Measurements from ENCODE around the gene PSEN2.

Gene PSEN2

DNA sequence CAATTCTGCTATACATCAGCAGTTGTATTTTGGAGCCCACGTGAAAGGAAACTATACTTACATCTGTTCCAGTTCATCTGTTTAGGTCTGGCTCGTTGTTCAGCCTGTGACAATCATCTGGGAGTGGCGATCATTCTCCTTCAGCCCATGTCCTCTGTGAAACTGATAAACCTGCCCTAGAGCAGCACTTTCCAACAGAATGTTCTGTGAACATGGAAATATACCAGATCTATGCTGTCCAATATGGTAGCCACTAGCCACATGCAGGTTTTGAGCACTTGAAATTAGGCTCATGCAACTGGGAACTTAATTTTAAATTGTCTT is 45.2 kb downstream of the PSEN2 start:
- TF ChIP-seq EP300 (IDR thresholded peaks at IDR 0.05; ENCODE audit: borderline replicate concordance): no peak
- no peak for TF ChIP-seq TEAD4 (IDR thresholded peaks at IDR 0.05)
- TF ChIP-seq YY1 (IDR thresholded peaks at IDR 0.05; ENCODE audit: low read depth): no peak
- no peak for TF ChIP-seq FOXM1 (IDR thresholded peaks at IDR 0.05; ENCODE audit: borderline replicate concordance, low read depth)
- no peak for TF ChIP-seq TCF12 (IDR thresholded peaks at IDR 0.05; ENCODE audit: low read depth)
- TF ChIP-seq, protein P1, sequence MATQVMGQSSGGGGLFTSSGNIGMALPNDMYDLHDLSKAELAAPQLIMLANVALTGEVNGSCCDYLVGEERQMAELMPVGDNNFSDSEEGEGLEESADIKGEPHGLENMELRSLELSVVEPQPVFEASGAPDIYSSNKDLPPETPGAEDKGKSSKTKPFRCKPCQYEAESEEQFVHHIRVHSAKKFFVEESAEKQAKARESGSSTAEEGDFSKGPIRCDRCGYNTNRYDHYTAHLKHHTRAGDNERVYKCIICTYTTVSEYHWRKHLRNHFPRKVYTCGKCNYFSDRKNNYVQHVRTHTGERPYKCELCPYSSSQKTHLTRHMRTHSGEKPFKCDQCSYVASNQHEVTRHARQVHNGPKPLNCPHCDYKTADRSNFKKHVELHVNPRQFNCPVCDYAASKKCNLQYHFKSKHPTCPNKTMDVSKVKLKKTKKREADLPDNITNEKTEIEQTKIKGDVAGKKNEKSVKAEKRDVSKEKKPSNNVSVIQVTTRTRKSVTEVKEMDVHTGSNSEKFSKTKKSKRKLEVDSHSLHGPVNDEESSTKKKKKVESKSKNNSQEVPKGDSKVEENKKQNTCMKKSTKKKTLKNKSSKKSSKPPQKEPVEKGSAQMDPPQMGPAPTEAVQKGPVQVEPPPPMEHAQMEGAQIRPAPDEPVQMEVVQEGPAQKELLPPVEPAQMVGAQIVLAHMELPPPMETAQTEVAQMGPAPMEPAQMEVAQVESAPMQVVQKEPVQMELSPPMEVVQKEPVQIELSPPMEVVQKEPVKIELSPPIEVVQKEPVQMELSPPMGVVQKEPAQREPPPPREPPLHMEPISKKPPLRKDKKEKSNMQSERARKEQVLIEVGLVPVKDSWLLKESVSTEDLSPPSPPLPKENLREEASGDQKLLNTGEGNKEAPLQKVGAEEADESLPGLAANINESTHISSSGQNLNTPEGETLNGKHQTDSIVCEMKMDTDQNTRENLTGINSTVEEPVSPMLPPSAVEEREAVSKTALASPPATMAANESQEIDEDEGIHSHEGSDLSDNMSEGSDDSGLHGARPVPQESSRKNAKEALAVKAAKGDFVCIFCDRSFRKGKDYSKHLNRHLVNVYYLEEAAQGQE (IDR thresholded peaks at IDR 0.05; ENCODE audit: low read depth): no peak
- no peak for TF ChIP-seq CEBPB (IDR thresholded peaks at IDR 0.05)
- TF ChIP-seq EGR1 (IDR thresholded peaks at IDR 0.05): no peak
- TF ChIP-seq RAD21 (IDR thresholded peaks at IDR 0.05; ENCODE audit: low read depth): no peak
- TF ChIP-seq CREB1 (IDR thresholded peaks at IDR 0.05; ENCODE audit: low read depth): no peak
- no peak for TF ChIP-seq ZBTB7A (IDR thresholded peaks at IDR 0.05; ENCODE audit: low read depth)
- TF ChIP-seq NFIC (IDR thresholded peaks at IDR 0.05): no peak
- TF ChIP-seq TAF1 (IDR thresholded peaks at IDR 0.05; ENCODE audit: low read depth): no peak
- TF ChIP-seq, protein P2, sequence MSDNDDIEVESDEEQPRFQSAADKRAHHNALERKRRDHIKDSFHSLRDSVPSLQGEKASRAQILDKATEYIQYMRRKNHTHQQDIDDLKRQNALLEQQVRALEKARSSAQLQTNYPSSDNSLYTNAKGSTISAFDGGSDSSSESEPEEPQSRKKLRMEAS (IDR thresholded peaks at IDR 0.05): no peak
- TF ChIP-seq, protein P3, sequence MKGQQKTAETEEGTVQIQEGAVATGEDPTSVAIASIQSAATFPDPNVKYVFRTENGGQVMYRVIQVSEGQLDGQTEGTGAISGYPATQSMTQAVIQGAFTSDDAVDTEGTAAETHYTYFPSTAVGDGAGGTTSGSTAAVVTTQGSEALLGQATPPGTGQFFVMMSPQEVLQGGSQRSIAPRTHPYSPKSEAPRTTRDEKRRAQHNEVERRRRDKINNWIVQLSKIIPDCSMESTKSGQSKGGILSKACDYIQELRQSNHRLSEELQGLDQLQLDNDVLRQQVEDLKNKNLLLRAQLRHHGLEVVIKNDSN (IDR thresholded peaks at IDR 0.05): no peak

DNA sequence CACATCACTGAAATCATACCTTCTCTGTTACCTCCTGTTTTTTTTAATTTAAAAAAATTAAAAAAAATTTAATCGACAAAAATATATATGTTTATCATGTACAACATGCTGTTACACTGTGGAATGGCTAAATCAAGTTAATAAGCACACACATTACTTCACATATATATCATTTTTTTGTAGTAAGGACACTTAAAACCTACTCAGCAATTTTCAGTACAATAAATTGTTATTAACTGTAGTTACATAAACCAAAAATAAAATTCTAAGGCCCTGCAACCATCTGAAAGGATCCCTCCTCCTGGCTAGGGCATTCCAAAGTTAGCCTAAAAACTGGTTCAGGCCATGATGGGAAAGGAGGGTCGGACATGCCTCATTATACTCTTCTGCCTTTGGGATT is 46.1 kb downstream of the PSEN2 start:
- TF ChIP-seq, protein P3 (IDR thresholded peaks at IDR 0.05): no peak
- TF ChIP-seq TEAD4 (IDR thresholded peaks at IDR 0.05): no peak

DNA sequence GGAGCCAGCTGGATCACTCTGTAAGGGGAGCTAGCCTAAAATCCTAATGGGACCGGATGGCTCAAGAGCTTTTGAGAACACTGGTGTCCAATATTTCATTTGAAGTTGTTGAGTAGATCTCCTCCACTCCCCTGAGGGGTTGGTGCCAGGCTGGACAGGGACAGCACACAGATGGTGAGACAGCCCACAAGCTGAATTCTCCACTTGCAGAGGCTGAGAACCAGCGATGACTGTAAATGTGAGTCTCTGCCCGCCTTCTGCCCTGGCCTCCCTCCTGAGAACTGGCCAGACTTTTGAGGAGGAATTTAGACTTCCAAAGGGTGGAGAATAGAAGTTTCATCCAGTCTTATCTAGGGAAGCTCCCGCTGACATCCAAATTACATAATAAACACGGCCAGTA is 49.2 kb downstream of the PSEN2 start:
- no peak for TF ChIP-seq NFIC (IDR thresholded peaks at IDR 0.05)
- TF ChIP-seq TCF12 (IDR thresholded peaks at IDR 0.05; ENCODE audit: low read depth): no peak
- TF ChIP-seq, protein P1 (IDR thresholded peaks at IDR 0.05; ENCODE audit: low read depth): no peak
- TF ChIP-seq, protein P2 (IDR thresholded peaks at IDR 0.05): no peak
- no peak for TF ChIP-seq CEBPB (IDR thresholded peaks at IDR 0.05)
- no peak for TF ChIP-seq EGR1 (IDR thresholded peaks at IDR 0.05)
- TF ChIP-seq EP300 (IDR thresholded peaks at IDR 0.05; ENCODE audit: borderline replicate concordance): no peak
- no peak for TF ChIP-seq CREB1 (IDR thresholded peaks at IDR 0.05; ENCODE audit: low read depth)
- no peak for TF ChIP-seq TEAD4 (IDR thresholded peaks at IDR 0.05)
- TF ChIP-seq, protein P3 (IDR thresholded peaks at IDR 0.05): no peak
- no peak for TF ChIP-seq YY1 (IDR thresholded peaks at IDR 0.05; ENCODE audit: low read depth)
- no peak for TF ChIP-seq FOXM1 (IDR thresholded peaks at IDR 0.05; ENCODE audit: borderline replicate concordance, low read depth)
- no peak for TF ChIP-seq RAD21 (IDR thresholded peaks at IDR 0.05; ENCODE audit: low read depth)

DNA sequence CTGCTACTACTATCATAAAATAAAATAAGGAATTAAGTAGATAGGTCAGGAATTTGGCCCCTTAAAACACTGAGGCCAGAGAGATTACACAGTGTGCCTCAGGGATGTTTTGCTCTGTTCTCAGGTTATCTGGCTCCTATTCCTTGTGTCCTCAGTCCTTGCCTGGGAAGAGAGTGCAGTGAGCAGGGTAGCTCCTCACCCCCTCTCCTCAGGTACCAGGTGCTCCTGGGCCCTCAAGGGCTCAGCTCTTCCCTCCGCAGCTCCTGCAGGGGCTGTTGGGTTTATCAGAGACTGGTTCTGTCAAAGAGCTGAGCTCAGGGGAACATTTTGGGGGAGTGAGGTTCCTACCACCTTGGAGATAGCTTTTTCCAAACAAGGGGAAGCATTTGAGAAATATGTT is 49.6 kb downstream of the PSEN2 start:
- no peak for TF ChIP-seq CREB1 (IDR thresholded peaks at IDR 0.05; ENCODE audit: low read depth)
- no peak for TF ChIP-seq TAF1 (IDR thresholded peaks at IDR 0.05; ENCODE audit: low read depth)
- TF ChIP-seq, protein P1 (IDR thresholded peaks at IDR 0.05; ENCODE audit: low read depth): no peak
- TF ChIP-seq, protein P2 (IDR thresholded peaks at IDR 0.05): no peak
- TF ChIP-seq ZBTB7A (IDR thresholded peaks at IDR 0.05; ENCODE audit: low read depth): no peak
- TF ChIP-seq YY1 (IDR thresholded peaks at IDR 0.05; ENCODE audit: low read depth): no peak
- TF ChIP-seq TEAD4 (IDR thresholded peaks at IDR 0.05): no peak
- TF ChIP-seq EP300 (IDR thresholded peaks at IDR 0.05; ENCODE audit: borderline replicate concordance): no peak
